Endothelial cell of umbilical vein (primary cell): ENCODE measurements around the gene TEX36.

Source experiments
- CTCF ChIP-seq, 2 donors: IDR thresholded peaks; 1 replicate in 1 of 2; 2 replicates in 1 of 2; pipeline ENCODE4 v1.5.1; 2011; ENCODE audit warnings: low read length in 2 of 2, mild to moderate bottlenecking in 2 of 2, moderate library complexity in 2 of 2, control low read depth in 1 of 2, inconsistent platforms in 1 of 2, low read depth in 1 of 2; ENCODE audit not compliant: insufficient read depth in 1 of 2; ENCODE audit errors: extremely low read depth in 1 of 2
- EZH2 ChIP-seq: IDR thresholded peaks from 2 replicates; pipeline ENCODE4 v1.6.1; 2012; ENCODE audit warnings: borderline replicate concordance, low read depth, mild to moderate bottlenecking, moderate library complexity, low read length, inconsistent platforms; ENCODE audit not compliant: severe bottlenecking
- MAX ChIP-seq: IDR thresholded peaks from 2 replicates; pipeline ENCODE4 v1.6.1; 2011; ENCODE audit not compliant: insufficient read depth, insufficient read length
- POLR2A ChIP-seq: IDR thresholded peaks from 2 replicates; pipeline ENCODE4 v1.6.1; 2012; ENCODE audit warnings: low read depth, mild to moderate bottlenecking, control low read depth, low read length
- POLR2AphosphoS5 ChIP-seq: IDR thresholded peaks from 2 replicates; pipeline ENCODE4 v1.6.1; 2012; ENCODE audit warnings: low read depth, mild to moderate bottlenecking, control low read depth, low read length, moderate library complexity; ENCODE audit not compliant: insufficient read depth

GRCh38 chr10:125661941-125662515, 20.9 kb downstream of the TEX36 start:
- TF ChIP-seq POLR2AphosphoS5, result no peak
- no peak for TF ChIP-seq EZH2
- TF ChIP-seq CTCF (IDR thresholded peaks at IDR 0.05; ENCODE audit: extremely low read depth in 1 of 2, insufficient read depth in 1 of 2, low read depth in 1 of 2, low read length in 2 of 2), result no peak
- TF ChIP-seq POLR2A, result no peak
- TF ChIP-seq MAX, result no peak
